K562 (cell line): ENCODE results near the gene DRAXIN. TPM values are rescaled to one million over a fixed set of nuclear protein-coding genes. Genes with fewer than 3 reads are reported as not detected.

Experiments
- ATAC-seq: fragments of 200-7000 bp; cut with Tn5 transposase; 3 replicates; pipeline ENCODE4 v1.9.1; 2020; ENCODE audit warnings: moderate library complexity
- BruUV-seq: library from RNA; stranded (reverse); fragments of 400-500 nt; replicated peaks from 2 replicates; lab custom pipeline; 2021; lab: Mats Ljungman, UMichigan
- CTCF ChIA-PET: fragments of 300-600 bp; formaldehyde crosslinking; extraction: SDS; loops from one replicate; lab custom pipeline; 2021; ENCODE audit warnings: low intra/inter-chr PET ratio; lab: Yijun Ruan, JAX
- POLR2A ChIA-PET: fragments of 300-600, 350-650 bp; sonication (Branson Sonifier 250); formaldehyde crosslinking; extraction: SDS; loops from one replicate; lab custom pipeline; 2021; ENCODE audit warnings: antibody characterized with exemption, inconsistent platforms; lab: Yijun Ruan, JAX
- DNase-seq, 4 experiments: peaks; one replicate each; pipeline versions ENCODE4 v3.0.0 to v3.0.0-alpha.2; 2011 to 2018; ENCODE audit warnings: low spot score in 3 of 4, mixed read lengths in 3 of 4; ENCODE audit errors: extremely low read depth in 1 of 4
- FAIRE-seq: peaks from 2 replicates; lab custom pipeline; 2011; peaks lifted over from hg19 to GRCh38; lab: Jason Lieb, UNC
- H2AFZ ChIP-seq: 2 replicates; pipeline ENCODE4 v1.6.0; 2011; ENCODE audit warnings: low read depth, low read length, control low read depth, inconsistent platforms
- H3K27ac ChIP-seq: fragments of 200-600 bp; 3 replicates; pipeline ENCODE4 v1.8.0; 2011; ENCODE audit warnings: low read depth, mild to moderate bottlenecking, control low read depth, inconsistent platforms, low read length, moderate library complexity, mixed read lengths; ENCODE audit errors: extremely low read depth
- H3K27me3 ChIP-seq, 2 experiments: fragments of 300-600 bp in 1 of 2; 2 replicates in 1 of 2; 3 replicates in 1 of 2; pipeline versions ENCODE4 v1.6.0 to v1.8.0; 2011; ENCODE audit warnings: inconsistent platforms in 2 of 2, low read length in 2 of 2, mild to moderate bottlenecking in 1 of 2, mixed read lengths in 1 of 2, moderate library complexity in 1 of 2; ENCODE audit not compliant: control insufficient read depth in 2 of 2, insufficient read depth in 2 of 2
- H3K36me3 ChIP-seq: fragments of 300-600 bp; 3 replicates; pipeline ENCODE4 v1.8.0; 2011; ENCODE audit warnings: mild to moderate bottlenecking, low read length, inconsistent platforms; ENCODE audit not compliant: control insufficient read depth, insufficient read depth
- H3K4me1 ChIP-seq, 2 experiments: fragments of 200-600 bp in 1 of 2; replicated peaks in 1 of 2; 2 replicates in 1 of 2; 3 replicates in 1 of 2; pipeline versions ENCODE4 v1.5.1 to v1.8.0; 2011; ENCODE audit warnings: inconsistent platforms in 2 of 2, low read length in 2 of 2, mild to moderate bottlenecking in 1 of 2, mixed read lengths in 1 of 2, moderate library complexity in 1 of 2; ENCODE audit not compliant: control insufficient read depth in 2 of 2, insufficient read depth in 2 of 2
- H3K4me2 ChIP-seq: 2 replicates; pipeline ENCODE4 v1.6.1; 2011; ENCODE audit warnings: low read length, control low read depth, inconsistent platforms, mixed read lengths; ENCODE audit not compliant: insufficient read depth
- H3K4me3 ChIP-seq: fragments of 200-600 bp; sonication (generic), shearing (Covaris generic); 2 replicates; pipeline ENCODE4 v1.5.1; 2016; ENCODE audit warnings: control low read depth, inconsistent platforms
- H3K79me2 ChIP-seq: fragments of 200-600 bp; 3 replicates; pipeline ENCODE4 v1.8.0; 2011; ENCODE audit warnings: low read length, inconsistent platforms; ENCODE audit not compliant: control insufficient read depth, insufficient read depth
- H3K9ac ChIP-seq, 2 experiments: 2 replicates each; pipeline versions ENCODE4 v1.6.0 to v1.6.1; 2011; ENCODE audit warnings: low read depth in 2 of 2, low read length in 2 of 2, control low read depth in 1 of 2, inconsistent platforms in 1 of 2, mild to moderate bottlenecking in 1 of 2, mixed read lengths in 1 of 2; ENCODE audit not compliant: insufficient read depth in 1 of 2
- H3K9me1 ChIP-seq: one replicate; pipeline ENCODE4 v1.6.0; 2011; ENCODE audit warnings: inconsistent platforms, mild to moderate bottlenecking, low read length, moderate library complexity; ENCODE audit not compliant: control insufficient read depth, insufficient read depth
- H3K9me3 ChIP-seq: replicated peaks from 2 replicates; pipeline ENCODE4 v1.5.1; 2011; ENCODE audit warnings: low read depth, low read length, inconsistent platforms; ENCODE audit not compliant: control insufficient read depth, insufficient read depth
- H4K20me1 ChIP-seq: replicated peaks from 2 replicates; pipeline ENCODE4 v1.6.1; 2011; ENCODE audit warnings: low read length, inconsistent platforms, mixed read lengths; ENCODE audit not compliant: control insufficient read depth, insufficient read depth
- BCL6 ChIP-seq: fragments of 250-450 bp; sonication (Bioruptor Pico); IDR thresholded peaks from 2 replicates; pipeline ENCODE4 v1.4.0; 2020
- SPI1 ChIP-seq: IDR thresholded peaks from 2 replicates; pipeline ENCODE4 v1.6.1; 2011; ENCODE audit warnings: low read depth, low read length, control low read depth, borderline replicate concordance
- ZNF174 ChIP-seq: fragments of 250-450 bp; sonication (Bioruptor Pico); IDR thresholded peaks from 2 replicates; pipeline ENCODE4 v1.4.0; 2020; ENCODE audit warnings: mild to moderate bottlenecking
- WGBS: fragments of 100-300 bp; shearing (Covaris generic); methylation state at CpG from one replicate; pipeline ENCODE4 v1.1.6; 2016; ENCODE audit warnings: low coverage, mixed read lengths; ENCODE audit not compliant: insufficient coverage; ENCODE audit errors: missing lambda C conversion rate; 5-methylcytosine and 5-hydroxymethylcytosine counted together
- in situ Hi-C: fragments of 300-500 bp; cut with MboI; formaldehyde crosslinking; loops from 4 replicates; pipeline ENCODE4 v1.15.0; 2018; ENCODE audit warnings: inconsistent platforms, mixed read lengths
- intact Hi-C: fragments of 100-400 bp; cut with micrococcal nuclease; formaldehyde crosslinking; loops from 2 replicates; pipeline ENCODE4 v1.14.2; 2022
- polyA plus RNA-seq, 8 experiments: library from polyadenylated mRNA; depleted of rRNA in 4 of 8; stranded (reverse) in 5 of 8; unstranded in 3 of 8; fragments of >200 nt; fragmentation: Nextera tagmentation in 2 of 8; fragmentation: Illumina TruSeq in 1 of 8; extraction: Ambion mirVana in 2 of 8; extraction: Trizol in 1 of 8; gene quantifications; 2 replicates each; pipeline versions ENCODE4 v1.2.1 to v1.2.3, GENCODE V29; 2011 to 2014; ENCODE audit warnings: inconsistent platforms in 1 of 8, missing spikeins in 1 of 8
- total RNA-seq, 7 experiments: library from RNA; depleted of rRNA in 6 of 7; stranded (reverse); fragments of >200 nt in 6 of 7; fragmentation: Illumina TruSeq in 2 of 7; extraction: Trizol in 2 of 7; gene quantifications; 2 replicates each; pipeline versions ENCODE4 v1.2.1 to v1.2.3, GENCODE V29; 2011 to 2021; ENCODE audit warnings: low replicate concordance in 1 of 7
- TF ChIP-seq, protein P1 (sequence below): fragments of 250-450 bp; sonication (Bioruptor Pico); IDR thresholded peaks from 2 replicates; pipeline ENCODE4 v1.5.0; 2021; ENCODE audit warnings: mild to moderate bottlenecking, moderate library complexity
- TF ChIP-seq, protein P2 (sequence below), 2 experiments: fragments of 450-650 bp; IDR thresholded peaks; 2 replicates each; pipeline ENCODE4 v1.6.1; 2016

DRAXIN gene
- total and polyA plus RNA-seq, 9 of the 15 experiments (the other 6 are each of a cell fraction or from before 2014, with no cell fraction given) = 0.01 to 0.04 (median 0.01) TPM; not detected in 6

DNA sequence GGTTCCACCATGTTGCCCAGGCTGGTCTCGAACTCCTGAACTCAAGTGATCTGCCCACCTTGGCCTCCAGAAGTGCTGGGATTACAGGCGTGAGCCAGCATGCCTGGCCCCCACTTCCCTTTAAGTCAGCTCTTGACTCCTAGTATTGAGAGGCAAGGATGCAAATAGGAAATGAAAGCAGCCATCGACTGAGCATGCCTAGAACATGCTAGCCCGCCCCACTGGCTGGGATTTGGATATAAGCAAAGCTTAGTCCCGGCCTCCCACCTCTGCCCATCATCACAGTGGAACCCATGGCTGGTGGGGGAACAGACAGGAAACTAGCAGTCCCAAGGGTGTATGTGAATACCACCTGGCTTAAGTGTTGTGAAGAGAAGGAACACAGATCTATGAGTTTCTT, 80.9 kb downstream of the DRAXIN start:
- Histone ChIP-seq H2AFZ (0 out of 2 replicates have a peak overlapping the region, but pooled peaks have one; percentile 34), H3K4me1 (peaks cover 5 to 24% of the 10 kb centered on the region in 2 experiments; a peak in 4 of 5 replicates), H3K27me3 (no peaks in the 10 kb centered on the region), H4K20me1 (no peaks in the 10 kb centered on the region; the same call in 1 of the 2 replicates), H3K36me3 (no peaks in the 10 kb centered on the region), H3K9me3 (no peaks in the 10 kb centered on the region), H3K27ac (no peak overlapping the region), H3K4me2 (no peak overlapping the region), H3K4me3 (no peak overlapping the region), H3K9ac (peak overlapping the region in 1 of 2 experiments; percentile 14; a peak in 1 of 4 replicates), H3K79me2 (no peaks in the 10 kb centered on the region), H3K9me1 (no peaks in the 10 kb centered on the region)
- ATAC-seq (peak; percentile 34), FAIRE-seq (no peak), DNase-seq (no peak)
- intact Hi-C loops = no loop called here
- POLR2A ChIA-PET = interaction anchor here (0.9 to 1.4 kb wide), 6 partner anchors 9 to 136 kb away, joined by 3 to 8 read pairs (median 6); no protein-coding TSS in a partner anchor
- in situ Hi-C loops = no loop called here
- no TSS peak for BruUV-seq
- 0 out of 2 replicates have a peak, but pooled peaks have one; percentile 3 for TF ChIP-seq SPI1
- TF ChIP-seq BCL6 = no peak
- TF ChIP-seq, protein P1, sequence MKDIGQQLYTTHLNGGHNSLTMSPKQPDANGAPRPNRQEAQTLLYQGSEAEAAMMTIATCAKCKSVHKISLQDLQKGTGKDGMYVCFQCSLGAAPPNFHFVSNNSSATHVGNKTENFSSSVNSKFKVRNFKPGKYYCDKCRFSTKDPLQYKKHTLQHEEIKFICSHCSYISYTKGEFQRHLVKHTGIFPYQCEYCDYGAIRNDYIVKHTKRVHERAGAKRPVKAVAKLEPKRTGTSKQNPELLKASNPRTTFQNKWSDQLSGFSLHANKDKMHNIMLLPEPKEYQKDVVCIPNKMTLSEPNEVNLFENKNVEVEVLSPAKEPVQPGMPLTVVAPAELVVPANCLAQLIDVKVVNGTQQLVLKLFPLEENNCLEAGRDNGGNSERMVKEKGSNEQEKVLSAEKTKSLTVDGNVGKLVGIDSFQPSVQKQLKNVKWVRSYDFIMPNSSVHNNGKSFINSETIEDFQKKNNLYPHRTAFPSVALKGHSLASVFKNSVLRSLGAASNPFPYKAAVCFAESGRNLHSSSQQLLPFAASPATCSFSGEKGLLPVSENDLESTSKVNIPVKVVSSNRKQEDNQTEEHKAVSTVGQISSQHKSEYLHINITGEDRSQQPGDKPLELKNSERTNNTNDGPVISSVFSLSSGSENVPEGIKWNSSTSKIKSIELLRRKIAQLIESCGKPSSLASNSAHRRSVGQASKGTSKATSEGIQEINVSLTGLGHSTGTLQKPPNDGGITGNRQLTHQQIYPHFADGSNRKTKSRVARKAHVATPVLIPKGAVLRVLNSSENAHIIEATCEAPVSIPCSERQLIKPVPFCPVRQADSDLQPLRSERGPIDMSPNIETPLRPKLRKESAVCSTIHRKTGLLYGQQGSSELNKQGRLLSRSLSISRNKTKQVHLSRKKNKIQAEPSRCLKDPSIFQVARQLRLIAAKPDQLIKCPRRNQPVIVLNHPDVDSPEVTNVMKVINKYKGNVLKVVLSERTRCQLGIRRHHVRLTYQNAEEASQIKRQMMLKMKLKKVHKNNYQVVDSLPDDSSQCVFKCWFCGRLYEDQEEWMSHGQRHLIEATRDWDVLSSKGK = no peak
- TF ChIP-seq, protein P2, sequence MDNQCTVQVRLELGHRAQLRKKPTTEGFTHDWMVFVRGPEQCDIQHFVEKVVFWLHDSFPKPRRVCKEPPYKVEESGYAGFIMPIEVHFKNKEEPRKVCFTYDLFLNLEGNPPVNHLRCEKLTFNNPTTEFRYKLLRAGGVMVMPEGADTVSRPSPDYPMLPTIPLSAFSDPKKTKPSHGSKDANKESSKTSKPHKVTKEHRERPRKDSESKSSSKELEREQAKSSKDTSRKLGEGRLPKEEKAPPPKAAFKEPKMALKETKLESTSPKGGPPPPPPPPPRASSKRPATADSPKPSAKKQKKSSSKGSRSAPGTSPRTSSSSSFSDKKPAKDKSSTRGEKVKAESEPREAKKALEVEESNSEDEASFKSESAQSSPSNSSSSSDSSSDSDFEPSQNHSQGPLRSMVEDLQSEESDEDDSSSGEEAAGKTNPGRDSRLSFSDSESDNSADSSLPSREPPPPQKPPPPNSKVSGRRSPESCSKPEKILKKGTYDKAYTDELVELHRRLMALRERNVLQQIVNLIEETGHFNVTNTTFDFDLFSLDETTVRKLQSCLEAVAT (IDR thresholded peaks at IDR 0.05) = peak in 1 of 2 experiments; percentile 51; a peak in 1 of 4 replicates
- no peak for TF ChIP-seq ZNF174 (CRISPR knock-in tag)
- WGBS = 51% methylated on average over 5 of the region's 5 CpGs
- CTCF ChIA-PET = no interaction called here
